Non-pigmented ciliary epithelial cell (primary cell): ENCODE measurements around the gene KRT71.

Source experiments
- DNase-seq: peaks from one replicate; pipeline ENCODE4 v3.0.0-alpha.2; 2010; ENCODE audit warnings: low read depth

KRT71 gene

GRCh38 chr12:52575256-52575655 is 22.3 kb upstream of the KRT71 start:
- DNase-seq = no peak

- DNase-seq = no peak
Measured at GRCh38 chr12:52573743-52574142, 20.8 kb upstream of the KRT71 start, which contains the start of gene KRT74. TSS of gene KRT74 (minus strand) at chr12:52573843. CDS start at chr12:52573777, 66 bp downstream.

- DNase-seq = no peak
Measured at GRCh38 chr12:52573306-52573705, 20.4 kb upstream of the KRT71 start.

GRCh38 chr12:52570511-52570910 is 17.6 kb upstream of the KRT71 start:
- no peak for DNase-seq

- DNase-seq = no peak
Measured at GRCh38 chr12:52568111-52568510, 15.2 kb upstream of the KRT71 start.

GRCh38 chr12:52566847-52567291 is 13.9 kb upstream of the KRT71 start:
- DNase-seq = no peak

- DNase-seq = no peak
Measured at GRCh38 chr12:52564582-52564981, 11.6 kb upstream of the KRT71 start.

GRCh38 chr12:52561880-52562449 is 9.0 kb upstream of the KRT71 start:
- no peak for DNase-seq

GRCh38 chr12:52559979-52560378 is 7.0 kb upstream of the KRT71 start:
- no peak for DNase-seq

GRCh38 chr12:52558781-52559445 is 6.0 kb upstream of the KRT71 start:
- no peak for DNase-seq

GRCh38 chr12:52557476-52557875 is 4.5 kb upstream of the KRT71 start:
- DNase-seq = no peak

- DNase-seq = no peak
Measured at GRCh38 chr12:52555577-52555976, 2.6 kb upstream of the KRT71 start.

GRCh38 chr12:52552055-52552454 is 890 bp downstream of the KRT71 start:
- DNase-seq = no peak

- no peak for DNase-seq
Measured at GRCh38 chr12:52551216-52551865, 1.6 kb downstream of the KRT71 start.

- DNase-seq = no peak
Measured at GRCh38 chr12:52546126-52546525, 6.8 kb downstream of the KRT71 start.

GRCh38 chr12:52543985-52544883 is 8.7 kb downstream of the KRT71 start:
- no peak for DNase-seq

- no peak for DNase-seq
Measured at GRCh38 chr12:52542785-52543318, 10.1 kb downstream of the KRT71 start.

GRCh38 chr12:52542157-52542556 is 10.8 kb downstream of the KRT71 start:
- no peak for DNase-seq

- no peak for DNase-seq
Measured at GRCh38 chr12:52541709-52542108, 11.2 kb downstream of the KRT71 start.

- no peak for DNase-seq
Measured at GRCh38 chr12:52540531-52540930, 12.4 kb downstream of the KRT71 start.

GRCh38 chr12:52539821-52540173 is 13.1 kb downstream of the KRT71 start:
- DNase-seq = no peak
